Neural progenitor cell (in vitro differentiated cells): ENCODE data around the gene RNF146.

Experiments
- EZH2phosphoT487 ChIP-seq: fragments of 200-600 bp; sonication (generic); IDR thresholded peaks from 2 replicates; pipeline ENCODE4 v1.6.1; 2017; ENCODE audit warnings: antibody characterized with exemption
- TF ChIP-seq, protein P1 (sequence below): fragments of 200-600 bp; sonication (generic); IDR thresholded peaks from 2 replicates; pipeline ENCODE4 v1.5.1; 2017; ENCODE audit warnings: antibody characterized with exemption, mild to moderate bottlenecking

DNA sequence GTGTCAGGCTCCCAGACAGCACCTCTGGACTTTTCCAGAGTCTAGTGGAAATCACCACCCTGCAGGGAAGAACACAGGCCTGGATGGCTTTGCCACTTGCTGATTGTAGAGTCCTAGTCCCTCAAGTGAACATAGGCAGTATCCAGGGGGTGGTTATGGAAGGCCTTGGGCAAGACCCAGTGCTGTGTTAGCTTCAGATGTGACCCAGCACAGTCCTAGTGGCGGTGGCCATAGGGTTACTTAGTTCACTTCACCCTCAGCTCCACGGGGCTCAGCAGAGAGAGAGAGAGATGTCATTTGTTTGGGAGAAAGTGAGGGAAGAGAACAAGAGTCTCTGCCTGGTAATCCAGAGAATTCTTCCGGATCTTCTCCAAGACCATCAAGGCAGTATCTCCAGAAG, 37.3 kb downstream of the RNF146 start:
- TF ChIP-seq, protein P1, sequence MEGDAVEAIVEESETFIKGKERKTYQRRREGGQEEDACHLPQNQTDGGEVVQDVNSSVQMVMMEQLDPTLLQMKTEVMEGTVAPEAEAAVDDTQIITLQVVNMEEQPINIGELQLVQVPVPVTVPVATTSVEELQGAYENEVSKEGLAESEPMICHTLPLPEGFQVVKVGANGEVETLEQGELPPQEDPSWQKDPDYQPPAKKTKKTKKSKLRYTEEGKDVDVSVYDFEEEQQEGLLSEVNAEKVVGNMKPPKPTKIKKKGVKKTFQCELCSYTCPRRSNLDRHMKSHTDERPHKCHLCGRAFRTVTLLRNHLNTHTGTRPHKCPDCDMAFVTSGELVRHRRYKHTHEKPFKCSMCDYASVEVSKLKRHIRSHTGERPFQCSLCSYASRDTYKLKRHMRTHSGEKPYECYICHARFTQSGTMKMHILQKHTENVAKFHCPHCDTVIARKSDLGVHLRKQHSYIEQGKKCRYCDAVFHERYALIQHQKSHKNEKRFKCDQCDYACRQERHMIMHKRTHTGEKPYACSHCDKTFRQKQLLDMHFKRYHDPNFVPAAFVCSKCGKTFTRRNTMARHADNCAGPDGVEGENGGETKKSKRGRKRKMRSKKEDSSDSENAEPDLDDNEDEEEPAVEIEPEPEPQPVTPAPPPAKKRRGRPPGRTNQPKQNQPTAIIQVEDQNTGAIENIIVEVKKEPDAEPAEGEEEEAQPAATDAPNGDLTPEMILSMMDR: no peak
- TF ChIP-seq EZH2phosphoT487: no peak
